SK-N-SH treated with all-trans-retinoic acid at 6 μM for 48 hours (cell line): ENCODE measurements around the gene MMP13.

Experiments
- ARNTL ChIP-seq: fragments of 450-650 bp; formaldehyde crosslinking; IDR thresholded peaks from 2 replicates; pipeline ENCODE4 v1.5.0; 2020; ENCODE audit warnings: low read depth, mild to moderate bottlenecking, moderate library complexity, borderline replicate concordance
- BACH2 ChIP-seq: fragments of 250-450 bp; sonication (Bioruptor Pico); IDR thresholded peaks from 2 replicates; pipeline ENCODE4 v1.9.0; 2021; ENCODE audit warnings: mild to moderate bottlenecking, borderline replicate concordance
- CSDC2 ChIP-seq: fragments of 250-450 bp; sonication (Bioruptor Pico); IDR thresholded peaks from 2 replicates; pipeline ENCODE4 v1.5.0; 2020; ENCODE audit warnings: mild to moderate bottlenecking, moderate library complexity
- ISL1 ChIP-seq: fragments of 250-450 bp; sonication (Bioruptor Pico); IDR thresholded peaks from 2 replicates; pipeline ENCODE4 v2.1.2; 2022; ENCODE audit warnings: mild to moderate bottlenecking, moderate library complexity
- TOX ChIP-seq: fragments of 250-450 bp; sonication (Bioruptor Pico); IDR thresholded peaks from 2 replicates; pipeline ENCODE4 v1.8.0; 2021; ENCODE audit warnings: mild to moderate bottlenecking, moderate library complexity, borderline replicate concordance
- ZC3H10 ChIP-seq: fragments of 250-450 bp; sonication (Bioruptor Pico); IDR thresholded peaks from 2 replicates; pipeline ENCODE4 v1.5.1; 2021; ENCODE audit warnings: mild to moderate bottlenecking, moderate library complexity
- ZFP30 ChIP-seq: fragments of 450-650 bp; formaldehyde crosslinking; IDR thresholded peaks from 2 replicates; pipeline ENCODE4 v1.5.0; 2022; ENCODE audit warnings: mild to moderate bottlenecking, moderate library complexity
- ZNF8 ChIP-seq: fragments of 450-650 bp; formaldehyde crosslinking; IDR thresholded peaks from 2 replicates; pipeline ENCODE4 v1.5.0; 2020; ENCODE audit warnings: mild to moderate bottlenecking, moderate library complexity
- TF ChIP-seq, protein P1 (sequence below): fragments of 250-450 bp; sonication (Bioruptor Pico); IDR thresholded peaks from 2 replicates; pipeline ENCODE4 v1.8.0; 2020; ENCODE audit warnings: mild to moderate bottlenecking, moderate library complexity, borderline replicate concordance

DNA sequence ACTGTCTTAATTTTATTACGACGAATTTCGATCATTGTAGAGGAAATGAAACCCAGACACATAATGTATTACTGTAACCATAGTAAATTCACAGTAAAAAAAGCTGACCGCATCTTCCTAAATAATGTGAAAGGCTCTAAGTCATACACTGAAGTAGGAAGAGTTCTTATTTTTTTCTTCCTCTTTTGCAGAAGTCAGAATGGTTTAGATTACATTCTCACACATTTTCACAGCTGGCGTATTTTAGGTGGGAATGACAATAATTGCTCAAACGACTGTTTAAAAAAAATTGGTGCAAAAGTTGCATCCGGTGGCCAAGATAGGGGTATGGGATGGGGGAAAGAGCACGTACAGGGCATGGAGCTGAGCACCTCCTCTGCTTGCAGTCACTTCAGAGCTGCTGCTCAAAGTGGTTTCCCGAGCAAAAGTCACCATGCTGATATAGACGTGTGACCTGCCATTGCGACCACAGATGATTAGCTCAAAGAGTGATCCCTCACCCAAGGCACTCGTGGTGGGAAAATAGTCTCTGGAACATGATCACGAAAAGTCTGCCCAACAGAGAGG is 35.3 kb downstream of the MMP13 start:
- no peak for TF ChIP-seq BACH2 (CRISPR knock-in tag)
- TF ChIP-seq ARNTL (CRISPR knock-in tag): no peak
- no peak for TF ChIP-seq ZFP30 (CRISPR knock-in tag)
- TF ChIP-seq CSDC2 (CRISPR knock-in tag): no peak
- TF ChIP-seq, protein P1, sequence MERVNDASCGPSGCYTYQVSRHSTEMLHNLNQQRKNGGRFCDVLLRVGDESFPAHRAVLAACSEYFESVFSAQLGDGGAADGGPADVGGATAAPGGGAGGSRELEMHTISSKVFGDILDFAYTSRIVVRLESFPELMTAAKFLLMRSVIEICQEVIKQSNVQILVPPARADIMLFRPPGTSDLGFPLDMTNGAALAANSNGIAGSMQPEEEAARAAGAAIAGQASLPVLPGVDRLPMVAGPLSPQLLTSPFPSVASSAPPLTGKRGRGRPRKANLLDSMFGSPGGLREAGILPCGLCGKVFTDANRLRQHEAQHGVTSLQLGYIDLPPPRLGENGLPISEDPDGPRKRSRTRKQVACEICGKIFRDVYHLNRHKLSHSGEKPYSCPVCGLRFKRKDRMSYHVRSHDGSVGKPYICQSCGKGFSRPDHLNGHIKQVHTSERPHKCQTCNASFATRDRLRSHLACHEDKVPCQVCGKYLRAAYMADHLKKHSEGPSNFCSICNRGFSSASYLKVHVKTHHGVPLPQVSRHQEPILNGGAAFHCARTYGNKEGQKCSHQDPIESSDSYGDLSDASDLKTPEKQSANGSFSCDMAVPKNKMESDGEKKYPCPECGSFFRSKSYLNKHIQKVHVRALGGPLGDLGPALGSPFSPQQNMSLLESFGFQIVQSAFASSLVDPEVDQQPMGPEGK (CRISPR knock-in tag): no peak
- no peak for TF ChIP-seq ZNF8 (CRISPR knock-in tag)
- no peak for TF ChIP-seq TOX
- TF ChIP-seq ISL1 (CRISPR knock-in tag): no peak
- no peak for TF ChIP-seq ZC3H10
